ENCODE measurements around the gene OR51I2.

The OR51I2 gene

DNA sequence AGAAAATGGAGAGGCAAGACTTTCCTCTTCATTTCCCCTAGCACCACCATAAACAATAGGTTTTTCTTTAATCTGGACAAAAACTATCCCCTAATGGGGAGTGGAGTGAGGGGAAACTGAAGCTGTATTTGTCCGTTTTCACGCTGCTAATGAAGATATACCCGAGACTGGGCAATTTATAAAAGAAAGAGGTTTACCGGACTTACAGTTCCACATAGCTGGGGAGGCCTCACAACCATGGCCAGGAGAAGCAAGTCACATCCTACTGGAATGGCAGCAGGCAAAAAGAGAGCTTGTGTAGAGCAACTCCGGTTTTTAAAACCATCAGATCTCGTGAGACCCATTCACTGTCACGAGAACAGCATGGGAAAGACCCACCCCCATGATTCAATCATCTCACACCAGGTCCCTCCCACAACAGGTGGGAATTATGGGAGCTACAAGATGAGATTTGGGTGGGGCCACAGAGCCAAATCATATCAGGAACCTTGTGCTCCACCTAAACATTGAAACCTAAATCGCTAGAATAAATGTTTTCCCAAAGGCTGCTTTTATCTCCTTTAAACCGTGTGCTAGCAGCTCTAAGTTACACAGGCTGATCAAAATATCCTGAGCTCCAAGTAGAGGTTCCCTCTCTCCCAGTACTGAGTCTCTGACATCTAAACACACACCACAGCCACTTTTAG is 56.4 kb downstream of the OR51I2 start:
- DNase-seq (ENCODE audit: low spot score): no peak
